Thyroid gland (tissue), 4 donors: ENCODE results near the gene MYDGF. TPM values are rescaled to one million over a fixed set of nuclear protein-coding genes. Genes with fewer than 3 reads are reported as not detected.

Source experiments
- DNase-seq, 2 donors: peaks; one replicate each; pipeline ENCODE4 v3.0.0-alpha.2; 2019
- H3K27ac ChIP-seq, 3 donors: fragments of 200-600 bp; sonication (generic); 1 replicate in 2 of 3; 2 replicates in 1 of 3; pipeline ENCODE4 v1.5.1; 2016 to 2019; ENCODE audit warnings: mild to moderate bottlenecking in 1 of 3, moderate library complexity in 1 of 3
- H3K27me3 ChIP-seq: fragments of 200-600 bp; sonication (generic); one replicate; pipeline ENCODE4 v1.5.1; 2019
- H3K36me3 ChIP-seq, 2 donors: fragments of 200-600 bp; sonication (generic); one replicate each; pipeline ENCODE4 v1.5.1; 2016 to 2019
- H3K4me1 ChIP-seq, 2 donors: fragments of 200-600 bp; sonication (generic); one replicate each; pipeline ENCODE4 v1.5.1; 2017 to 2019
- H3K4me3 ChIP-seq, 3 donors: fragments of 200-600 bp; sonication (generic); replicated peaks in 1 of 3; 1 replicate in 2 of 3; 2 replicates in 1 of 3; pipeline ENCODE4 v1.5.1; 2016; ENCODE audit warnings: mild to moderate bottlenecking in 1 of 3
- H3K9me3 ChIP-seq: fragments of 200-600 bp; sonication (generic); one replicate; pipeline ENCODE4 v1.5.1; 2017
- POLR2A ChIP-seq, 2 donors: fragments of 450-650 bp; IDR thresholded peaks; one replicate each; pipeline ENCODE4 v1.6.1; 2017; ENCODE audit warnings: antibody characterized with exemption in 2 of 2, mild to moderate bottlenecking in 2 of 2, moderate library complexity in 1 of 2
- WGBS, 2 donors: methylation state at CpG; one replicate each; pipeline ENCODE4 v1.1.5; 2017; 5-methylcytosine and 5-hydroxymethylcytosine counted together
- intact Hi-C: fragments of 100-400 bp; cut with DNase I; formaldehyde crosslinking; loops from one replicate; pipeline ENCODE4 v1.15.1; 2023
- total RNA-seq, 4 donors: library from RNA; depleted of rRNA; stranded (reverse); fragments of >200 nt; gene quantifications; one replicate each; pipeline ENCODE4 v1.2.3, GENCODE V29; 2016
- TF ChIP-seq, protein P1 (sequence below), 6 experiments: fragments of 200-600 bp in 3 of 6; fragments of 450-650 bp in 3 of 6; sonication (generic) in 3 of 6; IDR thresholded peaks; one replicate each; pipeline ENCODE4 v1.5.1; 2016 to 2019; ENCODE audit warnings: antibody characterized with exemption in 6 of 6, mild to moderate bottlenecking in 2 of 6, inconsistent platforms in 1 of 6, moderate library complexity in 1 of 6

The MYDGF gene
- total RNA-seq, 4 donors from 2014 or later: 48.0 to 72.6 (median 65.2) TPM

DNA sequence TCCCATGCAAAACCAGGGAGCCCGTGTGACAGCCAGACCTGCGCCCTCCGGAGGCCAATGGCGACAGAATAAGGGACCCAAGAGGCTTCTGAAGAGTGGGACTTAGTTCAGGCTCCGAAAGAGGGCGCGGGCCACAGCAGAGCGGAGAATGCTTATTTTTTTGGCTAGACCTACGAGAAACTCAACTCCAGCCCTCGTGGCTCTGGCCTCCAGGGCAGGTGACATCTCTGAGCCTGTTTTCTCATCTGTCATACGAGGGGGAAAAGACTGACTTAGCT lies 30.5 kb upstream of the MYDGF start:
- DNase-seq: no peak
- Histone ChIP-seq H3K4me1 (no peaks in the 10 kb centered on the region), H3K27ac (no peak overlapping the region), H3K36me3 (peaks cover 65 to 76% of the 10 kb centered on the region in 2 donors), H3K4me3 (no peak overlapping the region), H3K9me3 (no peaks in the 10 kb centered on the region), H3K27me3 (no peaks in the 10 kb centered on the region)
- 87 to 89% methylated on average over 11 of the region's 11 CpGs for WGBS, 2 donors
- TF ChIP-seq, protein P1, sequence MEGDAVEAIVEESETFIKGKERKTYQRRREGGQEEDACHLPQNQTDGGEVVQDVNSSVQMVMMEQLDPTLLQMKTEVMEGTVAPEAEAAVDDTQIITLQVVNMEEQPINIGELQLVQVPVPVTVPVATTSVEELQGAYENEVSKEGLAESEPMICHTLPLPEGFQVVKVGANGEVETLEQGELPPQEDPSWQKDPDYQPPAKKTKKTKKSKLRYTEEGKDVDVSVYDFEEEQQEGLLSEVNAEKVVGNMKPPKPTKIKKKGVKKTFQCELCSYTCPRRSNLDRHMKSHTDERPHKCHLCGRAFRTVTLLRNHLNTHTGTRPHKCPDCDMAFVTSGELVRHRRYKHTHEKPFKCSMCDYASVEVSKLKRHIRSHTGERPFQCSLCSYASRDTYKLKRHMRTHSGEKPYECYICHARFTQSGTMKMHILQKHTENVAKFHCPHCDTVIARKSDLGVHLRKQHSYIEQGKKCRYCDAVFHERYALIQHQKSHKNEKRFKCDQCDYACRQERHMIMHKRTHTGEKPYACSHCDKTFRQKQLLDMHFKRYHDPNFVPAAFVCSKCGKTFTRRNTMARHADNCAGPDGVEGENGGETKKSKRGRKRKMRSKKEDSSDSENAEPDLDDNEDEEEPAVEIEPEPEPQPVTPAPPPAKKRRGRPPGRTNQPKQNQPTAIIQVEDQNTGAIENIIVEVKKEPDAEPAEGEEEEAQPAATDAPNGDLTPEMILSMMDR (IDR thresholded peaks at IDR 0.05): no peak
- TF ChIP-seq POLR2A (IDR thresholded peaks at IDR 0.05): no peak
- intact Hi-C loops: no loop called here

DNA sequence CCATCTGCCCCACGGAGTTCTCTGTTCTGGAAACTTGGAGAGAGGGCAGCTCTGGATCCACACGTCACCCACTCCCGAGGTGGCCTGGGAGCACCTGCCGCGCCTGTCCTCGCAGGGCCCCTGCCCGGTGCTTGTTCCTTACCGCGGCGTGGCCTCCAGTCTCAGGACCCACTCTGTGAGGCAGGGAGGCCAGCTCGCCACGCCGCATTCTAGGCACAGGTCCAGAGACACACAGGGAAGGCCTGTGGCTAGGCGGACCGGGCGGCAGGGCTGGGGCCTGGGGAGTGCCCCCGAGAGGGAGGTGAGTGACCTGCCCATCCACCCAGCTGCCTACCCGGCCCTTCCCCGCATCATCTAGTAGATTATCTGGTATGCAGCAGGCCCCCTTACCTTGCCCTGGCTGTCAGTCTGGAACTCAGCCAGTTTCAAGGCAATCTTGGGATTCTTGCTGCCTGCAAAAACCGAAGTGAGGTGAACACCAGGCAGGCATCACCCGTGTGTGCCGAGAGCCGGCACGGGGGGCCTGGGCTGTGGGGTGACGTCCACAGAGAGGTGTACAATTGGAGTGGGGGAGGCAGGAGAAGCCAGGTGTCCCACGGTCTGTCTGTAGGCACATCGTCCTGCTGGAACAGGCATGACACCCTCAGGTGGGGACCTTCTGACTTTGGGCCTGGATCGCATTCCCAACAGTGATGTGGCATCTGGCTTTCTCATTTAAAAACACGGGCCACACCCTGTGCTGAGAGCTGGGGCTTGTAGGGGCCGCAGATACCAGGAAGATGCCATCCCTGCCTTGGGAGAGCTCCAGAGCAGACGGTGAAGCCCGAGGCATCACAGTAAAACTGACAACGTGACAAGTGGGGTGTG lies 29.9 kb upstream of the MYDGF start:
- peaks cover 65 to 81% of the 10 kb centered on the region in 2 donors for H3K36me3 ChIP-seq
- H3K4me1 ChIP-seq: no peaks in the 10 kb centered on the region
- H3K9me3 ChIP-seq: no peaks in the 10 kb centered on the region
- no peak for DNase-seq
- WGBS, 2 donors: 90 to 92% methylated on average over 13 to 25 of the region's 33 CpGs
- no peaks in the 10 kb centered on the region for H3K27me3 ChIP-seq
- no peak overlapping the region for H3K27ac ChIP-seq
- H3K4me3 ChIP-seq: no peak overlapping the region
- TF ChIP-seq, protein P1 (IDR thresholded peaks at IDR 0.05): no peak
- TF ChIP-seq POLR2A (IDR thresholded peaks at IDR 0.05): no peak
- intact Hi-C loops: no loop called here

DNA sequence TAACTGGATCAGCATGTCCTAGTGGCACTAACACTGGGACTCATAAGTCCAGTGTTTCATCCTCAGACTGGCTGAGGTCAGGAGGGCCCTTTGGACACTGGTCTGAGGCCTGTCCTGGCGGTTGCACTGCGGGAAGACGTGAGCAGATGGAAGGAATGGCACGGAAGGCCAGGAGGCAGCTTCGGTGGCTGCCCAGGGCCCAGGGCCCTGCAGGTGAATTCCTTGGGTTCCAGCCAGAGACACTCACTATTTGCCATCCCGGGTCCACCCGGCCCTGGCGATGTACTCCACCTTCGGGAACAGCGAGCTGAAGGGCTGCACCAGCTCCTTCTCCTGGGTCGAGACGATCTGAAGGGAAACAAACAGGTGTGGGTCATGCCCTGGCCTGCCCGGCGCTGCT lies 27.2 kb upstream of the MYDGF start:
- no peaks in the 10 kb centered on the region for H3K4me1 ChIP-seq
- no peak for DNase-seq
- WGBS, 2 donors: 90 to 100% methylated on average over 5 to 11 of the region's 14 CpGs
- H3K4me3 ChIP-seq: no peak overlapping the region
- intact Hi-C loops: no loop called here
- H3K36me3 ChIP-seq: peaks cover 73 to 88% of the 10 kb centered on the region in 2 donors
- no peak overlapping the region for H3K27ac ChIP-seq
- no peaks in the 10 kb centered on the region for H3K27me3 ChIP-seq
- no peaks in the 10 kb centered on the region for H3K9me3 ChIP-seq
- TF ChIP-seq POLR2A (IDR thresholded peaks at IDR 0.05): no peak
- TF ChIP-seq, protein P1 (IDR thresholded peaks at IDR 0.05): no peak

DNA sequence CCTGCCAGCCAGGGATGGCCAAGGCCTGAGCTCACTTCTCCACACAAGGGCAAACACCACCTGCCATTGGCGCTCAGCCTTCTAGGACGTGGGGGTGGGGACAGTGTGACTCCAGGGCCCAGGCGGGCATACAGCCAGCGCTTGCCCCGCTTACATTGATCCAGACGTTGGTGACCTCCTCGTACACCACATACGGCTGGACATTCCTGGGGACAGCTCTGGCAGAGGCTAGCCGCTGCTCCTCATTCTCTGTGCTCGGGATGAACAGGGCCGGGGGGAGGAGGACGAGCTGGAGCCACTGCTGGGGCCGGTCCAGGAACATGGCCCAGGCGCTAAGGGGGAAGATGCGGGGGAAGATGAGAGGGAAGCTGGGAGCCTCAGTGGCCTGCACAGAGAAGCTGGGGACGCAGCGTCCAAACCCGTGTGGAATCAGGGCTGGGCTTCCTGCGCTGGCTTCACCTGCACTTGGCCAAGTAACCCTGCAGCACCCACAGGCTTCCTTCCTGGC lies 25.1 kb upstream of the MYDGF start:
- 68 to 70% methylated on average over 11 to 17 of the region's 19 CpGs for WGBS, 2 donors
- peaks cover 66 to 73% of the 10 kb centered on the region in 2 donors for H3K36me3 ChIP-seq
- H3K4me3 ChIP-seq: no peak overlapping the region
- intact Hi-C loops: no loop called here
- H3K27ac ChIP-seq: peak overlapping the region in 2 of 3 donors; percentile 42 to 48
- no peaks in the 10 kb centered on the region for H3K27me3 ChIP-seq
- H3K4me1 ChIP-seq: no peaks in the 10 kb centered on the region
- DNase-seq: peak in 1 of 2 donors; percentile 9
- H3K9me3 ChIP-seq: no peaks in the 10 kb centered on the region
- TF ChIP-seq POLR2A (IDR thresholded peaks at IDR 0.05): no peak
- TF ChIP-seq, protein P1 (IDR thresholded peaks at IDR 0.05): no peak
